H9 (cell line): ENCODE data around the gene ASF1B. TPM values are rescaled to one million over a fixed set of nuclear protein-coding genes. Genes with fewer than 3 reads are reported as not detected.
A peak's percentile ranks its signal among the peaks of the same experiment; 100 is the strongest.

Experiments used
- DNase-seq: peaks from one replicate; pipeline ENCODE4 v3.0.0-alpha.2; 2017
- H2AFZ ChIP-seq: one replicate; pipeline ENCODE4 v1.6.1; 2013; ENCODE audit warnings: mild to moderate bottlenecking, low read length, control low read depth, moderate library complexity
- H2AK5ac ChIP-seq: 2 replicates; pipeline ENCODE4 v1.6.1; 2013; ENCODE audit warnings: low read length, control low read depth, mixed read lengths; ENCODE audit not compliant: insufficient read length
- H2BK120ac ChIP-seq: one replicate; pipeline ENCODE4 v1.6.1; 2013; ENCODE audit warnings: low read depth, mild to moderate bottlenecking, low read length, control low read depth, inconsistent platforms; ENCODE audit not compliant: poor library complexity, severe bottlenecking
- H2BK12ac ChIP-seq: 2 replicates; pipeline ENCODE4 v1.6.1; 2013; ENCODE audit warnings: low read length, control low read depth, mixed read lengths, low read depth; ENCODE audit not compliant: insufficient read length
- H2BK15ac ChIP-seq: 2 replicates; pipeline ENCODE4 v1.6.1; 2013; ENCODE audit warnings: low read depth, low read length, control low read depth
- H2BK20ac ChIP-seq: one replicate; pipeline ENCODE4 v1.6.1; 2013; ENCODE audit warnings: low read depth, mild to moderate bottlenecking, low read length, control low read depth, inconsistent platforms; ENCODE audit not compliant: poor library complexity, severe bottlenecking
- H2BK5ac ChIP-seq: 2 replicates; pipeline ENCODE4 v1.6.1; 2013; ENCODE audit warnings: low read length, control low read depth, mixed read lengths; ENCODE audit not compliant: insufficient read length
- H3K14ac ChIP-seq: 2 replicates; pipeline ENCODE4 v1.6.1; 2013; ENCODE audit warnings: low read length, control low read depth; ENCODE audit not compliant: insufficient read depth
- H3K18ac ChIP-seq: 2 replicates; pipeline ENCODE4 v1.6.1; 2013; ENCODE audit warnings: low read depth, mild to moderate bottlenecking, mixed read lengths, low read length, control low read depth; ENCODE audit not compliant: insufficient read length
- H3K23ac ChIP-seq: 2 replicates; pipeline ENCODE4 v1.6.1; 2013; ENCODE audit warnings: low read length, control low read depth, mixed read lengths, low read depth; ENCODE audit not compliant: insufficient read length
- H3K23me2 ChIP-seq: 2 replicates; pipeline ENCODE4 v1.6.1; 2013; ENCODE audit warnings: low read depth, mild to moderate bottlenecking, mixed read lengths, low read length, control low read depth; ENCODE audit not compliant: insufficient read length, poor library complexity, severe bottlenecking
- H3K27ac ChIP-seq: 2 replicates; pipeline ENCODE4 v1.5.1; 2013; ENCODE audit warnings: low read length, control low read depth, mixed read lengths, low read depth; ENCODE audit not compliant: insufficient read length
- H3K27me3 ChIP-seq: 2 replicates; pipeline ENCODE4 v1.6.1; 2013; ENCODE audit warnings: low read length, control low read depth, inconsistent platforms; ENCODE audit not compliant: insufficient read depth
- H3K4ac ChIP-seq: 2 replicates; pipeline ENCODE4 v1.6.1; 2013; ENCODE audit warnings: low read depth, mild to moderate bottlenecking, control low read depth, inconsistent platforms, low read length, moderate library complexity
- H3K4me1 ChIP-seq: 2 replicates; pipeline ENCODE4 v1.6.1; 2013; ENCODE audit warnings: low read length, control low read depth, inconsistent platforms; ENCODE audit not compliant: insufficient read depth
- H3K4me2 ChIP-seq: 2 replicates; pipeline ENCODE4 v1.6.1; 2013; ENCODE audit warnings: low read length, control low read depth, mixed read lengths; ENCODE audit not compliant: insufficient read length, insufficient read depth
- H3K56ac ChIP-seq: 2 replicates; pipeline ENCODE4 v1.6.1; 2013; ENCODE audit warnings: low read depth, mild to moderate bottlenecking, mixed read lengths, low read length, control low read depth; ENCODE audit not compliant: insufficient read length
- H3K79me1 ChIP-seq: 2 replicates; pipeline ENCODE4 v1.6.1; 2013; ENCODE audit warnings: low read depth, mild to moderate bottlenecking, moderate library complexity, low read length, control low read depth, inconsistent platforms; ENCODE audit not compliant: insufficient read depth, poor library complexity, severe bottlenecking
- H3K79me2 ChIP-seq: 2 replicates; pipeline ENCODE4 v1.6.1; 2013; ENCODE audit warnings: low read length, control low read depth, inconsistent platforms; ENCODE audit not compliant: insufficient read depth
- H3K9ac ChIP-seq: 2 replicates; pipeline ENCODE4 v1.6.1; 2013; ENCODE audit warnings: low read length, control low read depth, mixed read lengths; ENCODE audit not compliant: insufficient read length; ENCODE audit errors: extremely low read depth
- H3K9me3 ChIP-seq: one replicate; pipeline ENCODE4 v1.6.1; 2013; ENCODE audit warnings: low read depth, low read length, inconsistent platforms; ENCODE audit not compliant: control insufficient read depth
- H3T11ph ChIP-seq: one replicate; pipeline ENCODE4 v1.6.1; 2013; ENCODE audit warnings: mild to moderate bottlenecking, low read length, control low read depth, inconsistent platforms
- H4K20me1 ChIP-seq: one replicate; pipeline ENCODE4 v1.6.1; 2013; ENCODE audit not compliant: control insufficient read depth, insufficient read length, insufficient read depth
- H4K5ac ChIP-seq: 2 replicates; pipeline ENCODE4 v1.6.1; 2013; ENCODE audit warnings: low read depth, mild to moderate bottlenecking, mixed read lengths, low read length, control low read depth; ENCODE audit not compliant: insufficient read length
- H4K8ac ChIP-seq: replicated peaks from 2 replicates; pipeline ENCODE4 v1.6.1; 2013; ENCODE audit warnings: low read length, control low read depth, mixed read lengths, low read depth; ENCODE audit not compliant: insufficient read length
- H4K91ac ChIP-seq: 2 replicates; pipeline ENCODE4 v1.6.1; 2013; ENCODE audit warnings: low read depth, mild to moderate bottlenecking, moderate library complexity, mixed read lengths, low read length, control low read depth; ENCODE audit not compliant: insufficient read length
- H3K27ac Mint-ChIP-seq, 3 experiments: 2 replicates in 2 of 3; 3 replicates in 1 of 3; pipeline ENCODE4 v1.8.0; 2020 to 2021; ENCODE audit warnings: mixed read lengths in 3 of 3, mild to moderate bottlenecking in 1 of 3, moderate library complexity in 1 of 3
- H3K27me3 Mint-ChIP-seq: 2 replicates; pipeline ENCODE4 v1.8.0; 2021; ENCODE audit warnings: low read depth, mild to moderate bottlenecking, moderate library complexity, mixed read lengths
- H3K36me3 Mint-ChIP-seq, 3 experiments: 2 replicates in 2 of 3; 3 replicates in 1 of 3; pipeline ENCODE4 v1.8.0; 2020 to 2021; ENCODE audit warnings: low read depth in 3 of 3, mixed read lengths in 3 of 3; ENCODE audit not compliant: insufficient read depth in 1 of 3
- H3K4me1 Mint-ChIP-seq, 2 experiments: 2 replicates each; pipeline ENCODE4 v1.8.0; 2020; ENCODE audit warnings: mixed read lengths in 2 of 2
- H3K4me3 Mint-ChIP-seq, 2 experiments: 2 replicates in 1 of 2; 3 replicates in 1 of 2; pipeline ENCODE4 v1.8.0; 2020 to 2021; ENCODE audit warnings: mild to moderate bottlenecking in 2 of 2, mixed read lengths in 2 of 2, moderate library complexity in 1 of 2
- H3K9me3 Mint-ChIP-seq, 2 experiments: 2 replicates in 1 of 2; 3 replicates in 1 of 2; pipeline ENCODE4 v1.8.0; 2020; ENCODE audit warnings: mild to moderate bottlenecking in 2 of 2, mixed read lengths in 2 of 2, moderate library complexity in 1 of 2
- WGBS: extraction: QIAGEN DNeasy Blood & Tissue Kit; methylation state at CpG from one replicate; pipeline ENCODE4 v1.1.7; 2013; ENCODE audit warnings: missing lambda C conversion rate, low lambda C conversion rate, mixed read lengths; ENCODE audit not compliant: insufficient read length; ENCODE audit errors: extremely low coverage; 5-methylcytosine and 5-hydroxymethylcytosine counted together
- total RNA-seq: library from RNA; stranded (reverse); gene quantifications from 2 replicates; pipeline ENCODE4 v1.2.1, GENCODE V29; 2021
- TF ChIP-seq, protein P1 (sequence below): fragments of 200-600 bp; sonication (generic); conservative IDR thresholded peaks from 3 replicates; pipeline ENCODE4 v1.8.0; 2021; ENCODE audit warnings: antibody characterized with exemption, mild to moderate bottlenecking

ASF1B gene
- total RNA-seq, 1 experiment from 2014 or later = 46.6 TPM

DNA sequence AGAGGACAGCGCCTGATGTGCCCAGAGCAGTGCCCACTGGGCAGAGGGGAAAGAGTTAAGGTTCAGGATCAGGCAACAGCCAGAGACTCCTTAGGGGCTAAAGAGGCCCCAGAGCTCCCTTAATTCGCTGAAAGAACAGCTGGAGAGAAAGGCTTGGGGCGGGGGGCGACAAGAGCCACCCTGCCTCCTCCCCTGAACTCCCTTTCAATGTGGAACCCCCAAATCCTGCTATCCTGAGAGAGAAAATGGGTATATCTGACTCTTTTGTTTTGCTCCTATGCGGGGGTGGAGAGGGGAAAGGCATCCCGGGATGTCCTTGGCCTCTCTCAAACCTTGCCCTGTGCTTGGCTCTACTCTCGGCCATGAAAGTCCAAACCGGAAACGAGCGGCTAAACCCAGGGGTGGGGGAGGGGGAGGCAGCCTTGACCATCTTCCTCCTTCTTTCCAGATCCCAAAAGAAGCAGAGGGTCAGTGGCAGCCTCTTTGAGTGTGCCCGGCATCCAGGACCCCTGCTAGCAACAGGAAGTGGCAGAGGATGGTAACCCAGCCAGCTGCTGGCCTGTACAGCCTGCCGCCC is 23.5 kb downstream of the ASF1B start:
- Histone ChIP-seq H3K9me3 (no peaks in the 10 kb centered on the region), H3K18ac (peak overlapping the region; percentile 63), H2BK12ac (peak overlapping the region; percentile 75), H3K79me2 (peaks cover 2% of the 10 kb centered on the region; the same call in 1 of the 2 replicates), H3K27ac (no peak overlapping the region), H4K5ac (no peak overlapping the region), H3T11ph (no peak overlapping the region), H3K4me1 (peaks cover 9% of the 10 kb centered on the region; the same call in 1 of the 2 replicates), H3K23me2 (peaks cover 9% of the 10 kb centered on the region), H2BK20ac (peak overlapping the region; percentile 99), H3K9ac (no peak overlapping the region), H3K56ac (no peak overlapping the region), H3K4ac (no peak overlapping the region), H3K79me1 (no peaks in the 10 kb centered on the region), H2BK15ac (0 out of 2 replicates have a peak overlapping the region, but pooled peaks have one; percentile 37), H2BK5ac (no peak overlapping the region), H3K23ac (no peak overlapping the region), H3K14ac (peak overlapping the region; percentile 50), H3K27me3 (no peaks in the 10 kb centered on the region; the same call in 1 of the 2 replicates), H3K4me2 (no peak overlapping the region), H2AFZ (no peak overlapping the region), H4K8ac (no peak overlapping the region), H2AK5ac (no peak overlapping the region), H2BK120ac (peak overlapping the region; percentile 38), H4K91ac (no peak overlapping the region), H4K20me1 (no peaks in the 10 kb centered on the region)
- Mint-ChIP-seq H3K27me3 (peaks cover 2% of the 10 kb centered on the region; the same call in 1 of the 2 replicates), H3K4me1 (peaks cover 31 to 34% of the 10 kb centered on the region in 2 experiments), H3K27ac (peak overlapping the region; percentile 61 to 86 (median 79); a peak in 4 of 7 replicates), H3K36me3 (no peaks in the 10 kb centered on the region; a peak in 1 of 7 replicates), H3K4me3 (peak overlapping the region in 1 of 2 experiments; percentile 40; a peak in 2 of 5 replicates), H3K9me3 (no peaks in the 10 kb centered on the region)
- WGBS = no CpG with 5 or more reads among the region's 12 CpGs
- TF ChIP-seq, protein P1, sequence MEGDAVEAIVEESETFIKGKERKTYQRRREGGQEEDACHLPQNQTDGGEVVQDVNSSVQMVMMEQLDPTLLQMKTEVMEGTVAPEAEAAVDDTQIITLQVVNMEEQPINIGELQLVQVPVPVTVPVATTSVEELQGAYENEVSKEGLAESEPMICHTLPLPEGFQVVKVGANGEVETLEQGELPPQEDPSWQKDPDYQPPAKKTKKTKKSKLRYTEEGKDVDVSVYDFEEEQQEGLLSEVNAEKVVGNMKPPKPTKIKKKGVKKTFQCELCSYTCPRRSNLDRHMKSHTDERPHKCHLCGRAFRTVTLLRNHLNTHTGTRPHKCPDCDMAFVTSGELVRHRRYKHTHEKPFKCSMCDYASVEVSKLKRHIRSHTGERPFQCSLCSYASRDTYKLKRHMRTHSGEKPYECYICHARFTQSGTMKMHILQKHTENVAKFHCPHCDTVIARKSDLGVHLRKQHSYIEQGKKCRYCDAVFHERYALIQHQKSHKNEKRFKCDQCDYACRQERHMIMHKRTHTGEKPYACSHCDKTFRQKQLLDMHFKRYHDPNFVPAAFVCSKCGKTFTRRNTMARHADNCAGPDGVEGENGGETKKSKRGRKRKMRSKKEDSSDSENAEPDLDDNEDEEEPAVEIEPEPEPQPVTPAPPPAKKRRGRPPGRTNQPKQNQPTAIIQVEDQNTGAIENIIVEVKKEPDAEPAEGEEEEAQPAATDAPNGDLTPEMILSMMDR = no peak
- DNase-seq = no peak
